SK-N-SH (cell line): Measurements from ENCODE around the gene ABHD17B. TPM values are rescaled to one million over a fixed set of nuclear protein-coding genes. Genes with fewer than 3 reads are reported as not detected.

Source experiments
- CTCF ChIA-PET: fragments of 300-600, 350-600 bp; formaldehyde crosslinking; extraction: SDS; loops from one replicate; lab custom pipeline; 2021; lab: Yijun Ruan, JAX
- POLR2A ChIA-PET: fragments of 350-600 bp; sonication (Branson Sonifier 250); formaldehyde crosslinking; extraction: SDS; loops from one replicate; lab custom pipeline; 2020; ENCODE audit warnings: antibody characterized with exemption, inconsistent platforms; lab: Yijun Ruan, JAX
- DNase-seq: peaks from one replicate; pipeline ENCODE4 v3.0.0; 2012
- H2AFZ ChIP-seq: fragments of 200-600 bp; sonication (generic); 2 replicates; pipeline ENCODE4 v1.8.1; 2016; ENCODE audit warnings: antibody characterized with exemption, mild to moderate bottlenecking, low read depth
- H3F3A ChIP-seq: fragments of 200-600 bp; sonication (generic); replicated peaks from 2 replicates; pipeline ENCODE3; 2016; ENCODE audit warnings: antibody characterized with exemption, mild to moderate bottlenecking; ENCODE audit not compliant: insufficient read depth
- H3K27ac ChIP-seq, 2 experiments: fragments of 200-500 bp in 1 of 2; fragments of 200-600 bp in 1 of 2; sonication (Bioruptor generic) in 1 of 2; sonication (generic), shearing (Covaris generic) in 1 of 2; 2 replicates each; pipeline versions ENCODE4 v1.5.1 to v1.6.1; 2014 to 2016; ENCODE audit warnings: low read depth in 2 of 2, inconsistent platforms in 1 of 2, low read length in 1 of 2, mild to moderate bottlenecking in 1 of 2, mixed read lengths in 1 of 2
- H3K27me3 ChIP-seq: fragments of 200-600 bp; sonication (generic), shearing (Covaris generic); 2 replicates; pipeline ENCODE4 v1.6.1; 2016; ENCODE audit warnings: mixed run types; ENCODE audit not compliant: insufficient read depth
- H3K36me3 ChIP-seq, 2 experiments: fragments of 200-500 bp in 1 of 2; fragments of 200-600 bp in 1 of 2; sonication (Bioruptor generic) in 1 of 2; sonication (generic) in 1 of 2; replicated peaks in 1 of 2; 2 replicates each; pipeline versions ENCODE3 to v1.5.1; 2014 to 2016; ENCODE audit warnings: low read length in 1 of 2, mild to moderate bottlenecking in 1 of 2; ENCODE audit not compliant: insufficient read depth in 2 of 2, control insufficient read depth in 1 of 2
- H3K4me1 ChIP-seq, 2 experiments: fragments of 200-500 bp in 1 of 2; fragments of 200-600 bp in 1 of 2; sonication (Bioruptor generic) in 1 of 2; sonication (generic), shearing (Covaris generic) in 1 of 2; 2 replicates each; pipeline versions ENCODE4 v1.5.1 to v1.6.1; 2014 to 2016; ENCODE audit warnings: low read depth in 1 of 2, low read length in 1 of 2, mixed run types in 1 of 2; ENCODE audit not compliant: insufficient read depth in 2 of 2, control insufficient read depth in 1 of 2
- H3K4me2 ChIP-seq: fragments of 200-600 bp; sonication (generic), shearing (Covaris generic); 2 replicates; pipeline ENCODE4 v1.6.1; 2017; ENCODE audit warnings: mixed run types
- H3K4me3 ChIP-seq, 2 experiments: fragments of 200-500 bp in 1 of 2; fragments of 200-600 bp in 1 of 2; sonication (Bioruptor generic) in 1 of 2; sonication (generic), shearing (Covaris generic) in 1 of 2; 2 replicates each; pipeline versions ENCODE4 v1.5.1 to v1.8.1; 2014 to 2016; ENCODE audit warnings: low read depth in 2 of 2, inconsistent platforms in 1 of 2, low read length in 1 of 2, mild to moderate bottlenecking in 1 of 2, mixed read lengths in 1 of 2, moderate library complexity in 1 of 2
- H3K79me2 ChIP-seq: fragments of 200-600 bp; sonication (generic); 2 replicates; pipeline ENCODE4 v1.8.1; 2017; ENCODE audit warnings: mild to moderate bottlenecking; ENCODE audit not compliant: insufficient read depth
- H3K9ac ChIP-seq: fragments of 200-600 bp; sonication (generic); 2 replicates; pipeline ENCODE4 v1.6.1; 2017; ENCODE audit warnings: mixed run types
- H3K9me2 ChIP-seq: fragments of 200-600 bp; sonication (generic); 2 replicates; pipeline ENCODE4 v1.6.1; 2017; ENCODE audit warnings: mixed run types
- H3K9me3 ChIP-seq: fragments of 200-600 bp; sonication (generic); 2 replicates; pipeline ENCODE4 v1.6.1; 2017; ENCODE audit warnings: mixed run types, mild to moderate bottlenecking, moderate library complexity
- H4K20me1 ChIP-seq: fragments of 200-600 bp; sonication (generic); 2 replicates; pipeline ENCODE4 v1.6.1; 2017; ENCODE audit warnings: mild to moderate bottlenecking, mixed run types; ENCODE audit not compliant: insufficient read depth
- ELF1 ChIP-seq: IDR thresholded peaks from 2 replicates; pipeline ENCODE4 v1.4.0; 2012
- EP300 ChIP-seq, 2 experiments: IDR thresholded peaks; 2 replicates each; pipeline versions ENCODE4 v1.4.0 to v1.6.1; 2012; ENCODE audit warnings: borderline replicate concordance in 1 of 2, low read depth in 1 of 2, low read length in 1 of 2
- FOSL2 ChIP-seq: IDR thresholded peaks from 2 replicates; pipeline ENCODE4 v1.4.0; 2012; ENCODE audit warnings: low read depth, mild to moderate bottlenecking, moderate library complexity, borderline replicate concordance
- FOXJ3 ChIP-seq: sonication (generic); formaldehyde crosslinking; IDR thresholded peaks from 2 replicates; pipeline ENCODE4 v1.5.1; 2020; ENCODE audit warnings: mild to moderate bottlenecking, missing genetic modification reagents
- GABPA ChIP-seq: IDR thresholded peaks from 2 replicates; pipeline ENCODE4 v1.4.0; 2012; ENCODE audit warnings: low read depth, mild to moderate bottlenecking
- MEF2A ChIP-seq: IDR thresholded peaks from 2 replicates; pipeline ENCODE4 v1.4.0; 2012; ENCODE audit warnings: low read depth, borderline replicate concordance
- NRF1 ChIP-seq: IDR thresholded peaks from 2 replicates; pipeline ENCODE4 v1.6.1; 2012; ENCODE audit warnings: low read depth, mild to moderate bottlenecking, low read length
- POLR2AphosphoS5 ChIP-seq: IDR thresholded peaks from 2 replicates; pipeline ENCODE4 v1.6.1; 2012; ENCODE audit warnings: low read depth, low read length
- RAD21 ChIP-seq: IDR thresholded peaks from 2 replicates; pipeline ENCODE4 v1.6.1; 2012; ENCODE audit warnings: mild to moderate bottlenecking, low read length
- RCOR1 ChIP-seq: fragments of 150-350 bp; IDR thresholded peaks from 2 replicates; pipeline ENCODE4 v1.6.1; 2017; ENCODE audit warnings: antibody characterized with exemption, low read length
- RXRA ChIP-seq: IDR thresholded peaks from 2 replicates; pipeline ENCODE4 v1.4.0; 2012; ENCODE audit warnings: low read depth, mild to moderate bottlenecking, borderline replicate concordance
- SMC3 ChIP-seq: IDR thresholded peaks from 2 replicates; pipeline ENCODE4 v1.6.1; 2012; ENCODE audit warnings: low read depth, low read length, improper control_type of control experiment
- TCF12 ChIP-seq: IDR thresholded peaks from 2 replicates; pipeline ENCODE4 v1.4.0; 2012
- YY1 ChIP-seq: IDR thresholded peaks from 2 replicates; pipeline ENCODE4 v1.4.0; 2012; ENCODE audit warnings: low read depth, mild to moderate bottlenecking
- polyA plus RNA-seq, 3 experiments: library from polyadenylated mRNA; depleted of rRNA; stranded (reverse); fragments of >200 nt; gene quantifications; 2 replicates each; pipeline ENCODE4 v1.2.3, GENCODE V29; 2012
- TF ChIP-seq, protein P1 (sequence below): IDR thresholded peaks from 2 replicates; pipeline ENCODE4 v1.4.0; 2012; ENCODE audit warnings: low read depth, borderline replicate concordance
- TF ChIP-seq, protein P2 (sequence below): fragments of 150-350 bp; IDR thresholded peaks from 2 replicates; pipeline ENCODE4 v1.6.1; 2016; ENCODE audit warnings: mild to moderate bottlenecking, low read depth, low read length
- TF ChIP-seq, protein P3 (sequence below): IDR thresholded peaks from 2 replicates; pipeline ENCODE4 v1.6.1; 2012; ENCODE audit warnings: mild to moderate bottlenecking, low read depth, low read length, moderate library complexity
- TF ChIP-seq, protein P4 (sequence below): fragments of 150-350 bp; IDR thresholded peaks from 2 replicates; pipeline ENCODE4 v1.6.1; 2017; ENCODE audit warnings: antibody characterized with exemption, low read length, low read depth, borderline replicate concordance
- TF ChIP-seq, protein P5 (sequence below): IDR thresholded peaks from 2 replicates; pipeline ENCODE4 v1.4.0; 2012; ENCODE audit warnings: low read depth, borderline replicate concordance

The ABHD17B gene
- polyA plus RNA-seq, 1 of the 3 experiments (the other 2 are of a cell fraction) = 7.3 TPM

DNA sequence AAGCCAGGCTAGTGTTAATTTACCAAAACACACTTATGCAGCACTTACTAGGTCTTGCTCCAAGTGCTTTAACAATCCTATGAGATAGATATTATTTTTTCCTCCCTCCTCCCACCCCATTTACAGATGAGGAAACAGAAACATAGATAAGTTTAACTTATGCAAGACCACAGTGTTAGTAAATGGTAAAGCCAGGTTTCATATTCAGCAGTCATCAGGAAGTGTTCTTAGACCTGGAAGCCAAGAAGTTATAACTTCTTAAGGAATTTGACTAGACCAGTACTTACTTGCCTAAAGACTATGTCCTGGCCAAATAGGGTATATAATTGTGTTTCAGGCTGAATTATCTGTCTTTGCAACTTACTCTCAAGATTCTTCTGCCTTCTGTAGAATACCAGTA lies 15.9 kb downstream of the ABHD17B start:
- TF ChIP-seq FOSL2 = no peak
- TF ChIP-seq, protein P1, sequence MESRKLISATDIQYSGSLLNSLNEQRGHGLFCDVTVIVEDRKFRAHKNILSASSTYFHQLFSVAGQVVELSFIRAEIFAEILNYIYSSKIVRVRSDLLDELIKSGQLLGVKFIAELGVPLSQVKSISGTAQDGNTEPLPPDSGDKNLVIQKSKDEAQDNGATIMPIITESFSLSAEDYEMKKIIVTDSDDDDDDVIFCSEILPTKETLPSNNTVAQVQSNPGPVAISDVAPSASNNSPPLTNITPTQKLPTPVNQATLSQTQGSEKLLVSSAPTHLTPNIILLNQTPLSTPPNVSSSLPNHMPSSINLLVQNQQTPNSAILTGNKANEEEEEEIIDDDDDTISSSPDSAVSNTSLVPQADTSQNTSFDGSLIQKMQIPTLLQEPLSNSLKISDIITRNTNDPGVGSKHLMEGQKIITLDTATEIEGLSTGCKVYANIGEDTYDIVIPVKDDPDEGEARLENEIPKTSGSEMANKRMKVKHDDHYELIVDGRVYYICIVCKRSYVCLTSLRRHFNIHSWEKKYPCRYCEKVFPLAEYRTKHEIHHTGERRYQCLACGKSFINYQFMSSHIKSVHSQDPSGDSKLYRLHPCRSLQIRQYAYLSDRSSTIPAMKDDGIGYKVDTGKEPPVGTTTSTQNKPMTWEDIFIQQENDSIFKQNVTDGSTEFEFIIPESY = no peak
- no peak for TF ChIP-seq YY1
- no peak for TF ChIP-seq MEF2A
- TF ChIP-seq TCF12 = no peak
- TF ChIP-seq, protein P2, sequence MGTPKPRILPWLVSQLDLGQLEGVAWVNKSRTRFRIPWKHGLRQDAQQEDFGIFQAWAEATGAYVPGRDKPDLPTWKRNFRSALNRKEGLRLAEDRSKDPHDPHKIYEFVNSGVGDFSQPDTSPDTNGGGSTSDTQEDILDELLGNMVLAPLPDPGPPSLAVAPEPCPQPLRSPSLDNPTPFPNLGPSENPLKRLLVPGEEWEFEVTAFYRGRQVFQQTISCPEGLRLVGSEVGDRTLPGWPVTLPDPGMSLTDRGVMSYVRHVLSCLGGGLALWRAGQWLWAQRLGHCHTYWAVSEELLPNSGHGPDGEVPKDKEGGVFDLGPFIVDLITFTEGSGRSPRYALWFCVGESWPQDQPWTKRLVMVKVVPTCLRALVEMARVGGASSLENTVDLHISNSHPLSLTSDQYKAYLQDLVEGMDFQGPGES = no peak
- no peak for TF ChIP-seq RXRA
- TF ChIP-seq, protein P3, sequence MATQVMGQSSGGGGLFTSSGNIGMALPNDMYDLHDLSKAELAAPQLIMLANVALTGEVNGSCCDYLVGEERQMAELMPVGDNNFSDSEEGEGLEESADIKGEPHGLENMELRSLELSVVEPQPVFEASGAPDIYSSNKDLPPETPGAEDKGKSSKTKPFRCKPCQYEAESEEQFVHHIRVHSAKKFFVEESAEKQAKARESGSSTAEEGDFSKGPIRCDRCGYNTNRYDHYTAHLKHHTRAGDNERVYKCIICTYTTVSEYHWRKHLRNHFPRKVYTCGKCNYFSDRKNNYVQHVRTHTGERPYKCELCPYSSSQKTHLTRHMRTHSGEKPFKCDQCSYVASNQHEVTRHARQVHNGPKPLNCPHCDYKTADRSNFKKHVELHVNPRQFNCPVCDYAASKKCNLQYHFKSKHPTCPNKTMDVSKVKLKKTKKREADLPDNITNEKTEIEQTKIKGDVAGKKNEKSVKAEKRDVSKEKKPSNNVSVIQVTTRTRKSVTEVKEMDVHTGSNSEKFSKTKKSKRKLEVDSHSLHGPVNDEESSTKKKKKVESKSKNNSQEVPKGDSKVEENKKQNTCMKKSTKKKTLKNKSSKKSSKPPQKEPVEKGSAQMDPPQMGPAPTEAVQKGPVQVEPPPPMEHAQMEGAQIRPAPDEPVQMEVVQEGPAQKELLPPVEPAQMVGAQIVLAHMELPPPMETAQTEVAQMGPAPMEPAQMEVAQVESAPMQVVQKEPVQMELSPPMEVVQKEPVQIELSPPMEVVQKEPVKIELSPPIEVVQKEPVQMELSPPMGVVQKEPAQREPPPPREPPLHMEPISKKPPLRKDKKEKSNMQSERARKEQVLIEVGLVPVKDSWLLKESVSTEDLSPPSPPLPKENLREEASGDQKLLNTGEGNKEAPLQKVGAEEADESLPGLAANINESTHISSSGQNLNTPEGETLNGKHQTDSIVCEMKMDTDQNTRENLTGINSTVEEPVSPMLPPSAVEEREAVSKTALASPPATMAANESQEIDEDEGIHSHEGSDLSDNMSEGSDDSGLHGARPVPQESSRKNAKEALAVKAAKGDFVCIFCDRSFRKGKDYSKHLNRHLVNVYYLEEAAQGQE = no peak
- no peak for TF ChIP-seq GABPA
- TF ChIP-seq, protein P4, sequence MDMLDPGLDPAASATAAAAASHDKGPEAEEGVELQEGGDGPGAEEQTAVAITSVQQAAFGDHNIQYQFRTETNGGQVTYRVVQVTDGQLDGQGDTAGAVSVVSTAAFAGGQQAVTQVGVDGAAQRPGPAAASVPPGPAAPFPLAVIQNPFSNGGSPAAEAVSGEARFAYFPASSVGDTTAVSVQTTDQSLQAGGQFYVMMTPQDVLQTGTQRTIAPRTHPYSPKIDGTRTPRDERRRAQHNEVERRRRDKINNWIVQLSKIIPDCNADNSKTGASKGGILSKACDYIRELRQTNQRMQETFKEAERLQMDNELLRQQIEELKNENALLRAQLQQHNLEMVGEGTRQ = no peak
- TF ChIP-seq RCOR1 = no peak
- no peak for TF ChIP-seq POLR2AphosphoS5
- no peak for TF ChIP-seq NRF1
- no peak for TF ChIP-seq ELF1
- TF ChIP-seq, protein P5, sequence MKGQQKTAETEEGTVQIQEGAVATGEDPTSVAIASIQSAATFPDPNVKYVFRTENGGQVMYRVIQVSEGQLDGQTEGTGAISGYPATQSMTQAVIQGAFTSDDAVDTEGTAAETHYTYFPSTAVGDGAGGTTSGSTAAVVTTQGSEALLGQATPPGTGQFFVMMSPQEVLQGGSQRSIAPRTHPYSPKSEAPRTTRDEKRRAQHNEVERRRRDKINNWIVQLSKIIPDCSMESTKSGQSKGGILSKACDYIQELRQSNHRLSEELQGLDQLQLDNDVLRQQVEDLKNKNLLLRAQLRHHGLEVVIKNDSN = no peak
- TF ChIP-seq RAD21 = no peak
- TF ChIP-seq SMC3 = no peak
- TF ChIP-seq EP300 (IDR thresholded peaks at IDR 0.05; ENCODE audit: borderline replicate concordance in 1 of 2, low read depth in 1 of 2, low read length in 1 of 2) = no peak
- TF ChIP-seq FOXJ3 (CRISPR knock-in tag) = no peak
- Histone ChIP-seq H3K27ac (no peak overlapping the region), H3K36me3 (no peaks in the 10 kb centered on the region), H3K4me2 (no peak overlapping the region), H3K9ac (no peak overlapping the region), H4K20me1 (peaks cover 45% of the 10 kb centered on the region), H3K4me1 (no peaks in the 10 kb centered on the region), H3K9me3 (no peaks in the 10 kb centered on the region), H3K79me2 (peaks cover 65% of the 10 kb centered on the region), H3K27me3 (no peaks in the 10 kb centered on the region), H3K9me2 (no peaks in the 10 kb centered on the region), H3K4me3 (no peak overlapping the region), H3F3A (no peaks in the 10 kb centered on the region), H2AFZ (no peak overlapping the region)
- no peak for DNase-seq
- CTCF ChIA-PET = interaction anchor here (1.5 kb wide), 1 partner anchor 144 kb away, joined by 4 read pairs; no protein-coding TSS in a partner anchor
- POLR2A ChIA-PET = interaction anchor here (1.6 kb wide), 1 partner anchor 15 kb away, joined by 4 read pairs; no protein-coding TSS in a partner anchor
